NCI-H446 (cell line): ENCODE results near the gene SLC25A46.
"Not testable (repeated sequence)": the region's sequence is repeated elsewhere in the genome, so short reads cannot be mapped to it uniquely, and the experiment has no call there.

Experiments
- DNase-seq, 2 experiments: peaks; one replicate each; lab custom pipeline; 2025; lab: John Stamatoyannopoulos, UW

The SLC25A46 gene

GRCh38 chr5:110738812-110739651 lies at the start of gene SLC25A46:
TSS of gene SLC25A46 (plus strand) at chr5:110739007. CDS start at chr5:110739120, 113 bp downstream.
- peak; percentile 56 to 90 for DNase-seq

GRCh38 chr5:110690587-110690986 lies 48.2 kb upstream of the SLC25A46 start:
- not testable (repeated sequence) for DNase-seq

- not testable (repeated sequence) for DNase-seq
Measured at GRCh38 chr5:110692669-110693068, 46.1 kb upstream of the SLC25A46 start.

GRCh38 chr5:110702300-110702699 lies 36.5 kb upstream of the SLC25A46 start:
- DNase-seq, result no peak

- DNase-seq, result peak in 1 of 2 experiments; percentile 7
Measured at GRCh38 chr5:110702704-110703103, 36.1 kb upstream of the SLC25A46 start.

GRCh38 chr5:110703481-110703880 lies 35.3 kb upstream of the SLC25A46 start:
- no peak for DNase-seq

- DNase-seq, result no peak
Measured at GRCh38 chr5:110705349-110705748, 33.5 kb upstream of the SLC25A46 start.

GRCh38 chr5:110707260-110707844 lies 31.5 kb upstream of the SLC25A46 start:
- DNase-seq, result no peak

- no peak for DNase-seq
Measured at GRCh38 chr5:110716247-110717245, 22.3 kb upstream of the SLC25A46 start.

GRCh38 chr5:110718311-110718710 lies 20.5 kb upstream of the SLC25A46 start:
- DNase-seq, result no peak

GRCh38 chr5:110726249-110727024 lies 12.4 kb upstream of the SLC25A46 start, which contains the start of gene TMEM232:
TSS of gene TMEM232 (minus strand) at chr5:110726671. CDS start at chr5:110667352, 59,319 bp downstream.
- DNase-seq, result peak; percentile 8 to 65

GRCh38 chr5:110727025-110727314 lies 11.8 kb upstream of the SLC25A46 start:
- DNase-seq, result no peak

GRCh38 chr5:110731499-110731898 lies 7.3 kb upstream of the SLC25A46 start:
- not testable (repeated sequence) for DNase-seq

- no peak for DNase-seq
Measured at GRCh38 chr5:110734101-110734500, 4.7 kb upstream of the SLC25A46 start.

GRCh38 chr5:110735556-110735955 lies 3.3 kb upstream of the SLC25A46 start:
- DNase-seq, result no peak

GRCh38 chr5:110736753-110737152 lies 2.1 kb upstream of the SLC25A46 start:
- no peak for DNase-seq

GRCh38 chr5:110738503-110738811 lies 350 bp upstream of the SLC25A46 start:
- DNase-seq, result no peak

- DNase-seq, result no peak
Measured at GRCh38 chr5:110751902-110752762, 13.3 kb downstream of the SLC25A46 start.

GRCh38 chr5:110752953-110753352 lies 14.1 kb downstream of the SLC25A46 start:
- no peak for DNase-seq

- no peak for DNase-seq
Measured at GRCh38 chr5:110753600-110753999, 14.8 kb downstream of the SLC25A46 start.

GRCh38 chr5:110754181-110754580 lies 15.4 kb downstream of the SLC25A46 start:
- DNase-seq, result no peak
